ENCODE results near the gene REC114.

Gene REC114

GRCh38 chr15:73597036-73597638 is 154.2 kb downstream of the REC114 start:
- H3K27ac ChIP-seq (ENCODE audit: poor library complexity, severe bottlenecking), result no peak overlapping the region
- no peaks in the 10 kb centered on the region for H3K27me3 ChIP-seq (ENCODE audit: insufficient read depth, poor library complexity, severe bottlenecking)
- H3K4me1 ChIP-seq (ENCODE audit: insufficient read depth, poor library complexity, severe bottlenecking), result peaks cover 31% of the 10 kb centered on the region
- no peak for ATAC-seq (ENCODE audit: low read depth)
- H3K36me3 ChIP-seq (ENCODE audit: low read depth), result peaks cover 25% of the 10 kb centered on the region
- H3K9me3 ChIP-seq (ENCODE audit: severe bottlenecking), result no peaks in the 10 kb centered on the region
- TF ChIP-seq, protein P1, sequence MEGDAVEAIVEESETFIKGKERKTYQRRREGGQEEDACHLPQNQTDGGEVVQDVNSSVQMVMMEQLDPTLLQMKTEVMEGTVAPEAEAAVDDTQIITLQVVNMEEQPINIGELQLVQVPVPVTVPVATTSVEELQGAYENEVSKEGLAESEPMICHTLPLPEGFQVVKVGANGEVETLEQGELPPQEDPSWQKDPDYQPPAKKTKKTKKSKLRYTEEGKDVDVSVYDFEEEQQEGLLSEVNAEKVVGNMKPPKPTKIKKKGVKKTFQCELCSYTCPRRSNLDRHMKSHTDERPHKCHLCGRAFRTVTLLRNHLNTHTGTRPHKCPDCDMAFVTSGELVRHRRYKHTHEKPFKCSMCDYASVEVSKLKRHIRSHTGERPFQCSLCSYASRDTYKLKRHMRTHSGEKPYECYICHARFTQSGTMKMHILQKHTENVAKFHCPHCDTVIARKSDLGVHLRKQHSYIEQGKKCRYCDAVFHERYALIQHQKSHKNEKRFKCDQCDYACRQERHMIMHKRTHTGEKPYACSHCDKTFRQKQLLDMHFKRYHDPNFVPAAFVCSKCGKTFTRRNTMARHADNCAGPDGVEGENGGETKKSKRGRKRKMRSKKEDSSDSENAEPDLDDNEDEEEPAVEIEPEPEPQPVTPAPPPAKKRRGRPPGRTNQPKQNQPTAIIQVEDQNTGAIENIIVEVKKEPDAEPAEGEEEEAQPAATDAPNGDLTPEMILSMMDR (IDR thresholded peaks at IDR 0.05; ENCODE audit: poor library complexity, severe bottlenecking), result no peak
- no peak overlapping the region for H3K4me3 ChIP-seq (ENCODE audit: severe bottlenecking)
- DNase-seq (ENCODE audit: low spot score), result no peak

- DNase-seq (ENCODE audit: low spot score) (no peak), ATAC-seq (ENCODE audit: low read depth) (no peak)
- peaks cover 12% of the 10 kb centered on the region for H3K36me3 ChIP-seq (ENCODE audit: low read depth)
- H3K9me3 ChIP-seq (ENCODE audit: severe bottlenecking), result no peaks in the 10 kb centered on the region
- no peak overlapping the region for H3K4me3 ChIP-seq (ENCODE audit: severe bottlenecking)
- no peaks in the 10 kb centered on the region for H3K27me3 ChIP-seq (ENCODE audit: insufficient read depth, poor library complexity, severe bottlenecking)
- H3K27ac ChIP-seq (ENCODE audit: poor library complexity, severe bottlenecking), result no peak overlapping the region
- H3K4me1 ChIP-seq (ENCODE audit: insufficient read depth, poor library complexity, severe bottlenecking), result peaks cover 42% of the 10 kb centered on the region
- TF ChIP-seq, protein P1 (IDR thresholded peaks at IDR 0.05; ENCODE audit: poor library complexity, severe bottlenecking), result no peak
Measured at GRCh38 chr15:73598530-73599160, 155.7 kb downstream of the REC114 start.

- H3K27ac ChIP-seq (ENCODE audit: poor library complexity, severe bottlenecking), result peak overlapping the region; percentile 56
- H3K4me3 ChIP-seq (ENCODE audit: severe bottlenecking), result no peak overlapping the region
- TF ChIP-seq, protein P1 (IDR thresholded peaks at IDR 0.05; ENCODE audit: poor library complexity, severe bottlenecking), result no peak
- peak; percentile 87 for ATAC-seq (ENCODE audit: low read depth)
- DNase-seq (ENCODE audit: low spot score), result no peak
- peaks cover 42% of the 10 kb centered on the region for H3K4me1 ChIP-seq (ENCODE audit: insufficient read depth, poor library complexity, severe bottlenecking)
- no peaks in the 10 kb centered on the region for H3K9me3 ChIP-seq (ENCODE audit: severe bottlenecking)
- H3K27me3 ChIP-seq (ENCODE audit: insufficient read depth, poor library complexity, severe bottlenecking), result no peaks in the 10 kb centered on the region
- peaks cover 11% of the 10 kb centered on the region for H3K36me3 ChIP-seq (ENCODE audit: low read depth)
Measured at GRCh38 chr15:73599934-73600333, 157.0 kb downstream of the REC114 start.

DNA sequence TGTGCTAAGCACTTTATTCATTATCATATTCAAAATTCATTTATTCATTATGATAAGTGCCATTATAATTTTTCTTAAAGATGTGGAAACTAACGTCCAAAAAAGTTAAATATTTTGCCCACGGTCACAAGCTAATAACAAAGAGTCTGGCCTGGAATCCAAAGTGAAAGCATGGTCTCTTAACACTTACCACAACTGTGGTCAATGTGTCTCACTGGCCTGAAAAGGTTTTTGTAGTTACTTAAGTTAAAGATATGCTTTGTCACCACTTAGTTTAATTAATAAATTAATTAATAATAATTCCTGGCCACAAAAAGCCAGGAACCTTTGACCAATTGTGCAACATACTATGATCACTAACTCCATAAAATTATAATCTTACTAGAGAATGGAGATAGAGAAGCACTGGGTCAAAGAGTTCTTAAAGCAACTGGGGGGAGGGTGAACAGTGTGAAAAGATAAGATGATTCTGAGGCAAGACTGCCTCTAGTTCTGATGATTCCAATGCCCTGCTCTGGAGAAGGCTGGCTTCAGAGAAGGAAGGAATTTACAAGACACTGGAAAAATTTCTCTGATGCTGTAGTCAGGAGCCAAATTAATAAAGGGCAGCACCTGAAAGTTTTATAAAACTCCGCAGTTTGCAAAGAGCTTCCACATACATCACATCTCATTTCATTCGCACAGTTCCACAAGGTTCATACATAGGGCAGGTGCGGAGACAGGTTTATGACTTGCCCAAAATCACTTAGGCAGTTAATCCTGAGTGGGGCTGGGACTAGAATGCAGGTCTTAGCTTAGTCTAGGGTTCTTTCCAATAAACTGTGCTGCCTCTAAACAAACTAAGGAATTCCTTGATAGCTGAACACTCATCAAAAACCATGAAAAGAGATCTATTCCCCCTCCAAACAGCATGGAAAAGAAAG is 157.7 kb downstream of the REC114 start:
- TF ChIP-seq, protein P1 (IDR thresholded peaks at IDR 0.05; ENCODE audit: poor library complexity, severe bottlenecking), result no peak
- Histone ChIP-seq H3K27me3 (ENCODE audit: insufficient read depth, poor library complexity, severe bottlenecking) (no peaks in the 10 kb centered on the region), H3K9me3 (ENCODE audit: severe bottlenecking) (no peaks in the 10 kb centered on the region), H3K36me3 (ENCODE audit: low read depth) (peaks cover 10% of the 10 kb centered on the region), H3K27ac (ENCODE audit: poor library complexity, severe bottlenecking) (peak overlapping the region; percentile 56), H3K4me3 (ENCODE audit: severe bottlenecking) (no peak overlapping the region), H3K4me1 (ENCODE audit: insufficient read depth, poor library complexity, severe bottlenecking) (peaks cover 42% of the 10 kb centered on the region)
- ATAC-seq (ENCODE audit: low read depth) (no peak), DNase-seq (ENCODE audit: low spot score) (no peak)

Data from RWPE2 (cell line).